ENCODE data around the gene NTM. TPM values are rescaled to one million over a fixed set of nuclear protein-coding genes. Genes with fewer than 3 reads are reported as not detected.

The NTM gene
- total RNA-seq, 1 experiment from 2014 or later, result not detected

- no peak overlapping the region for H3K4me3 ChIP-seq (replicated peaks in 1 of 2; ENCODE audit: low read depth in 1 of 2, low read length in 2 of 2)
- ChIA-PET RAD21 (ENCODE audit: low non-redundant PET in 1 of 2, low total read pairs in 2 of 2, uncharacterized antibody in 2 of 2, unreplicated experiment in 2 of 2) (no interaction called here), CTCF (no interaction called here), POLR2A (no interaction called here)
- no peaks in the 10 kb centered on the region for H3K79me2 ChIP-seq (ENCODE audit: insufficient read depth, low read length)
- TF ChIP-seq TCF7L2 (IDR thresholded peaks at IDR 0.05; ENCODE audit: borderline replicate concordance, extremely low read depth, insufficient read depth, insufficient read length) (no peak), SRF (IDR thresholded peaks at IDR 0.05; ENCODE audit: low read depth) (no peak), ZNF274 (IDR thresholded peaks at IDR 0.05; ENCODE audit: low read depth, low read length) (no peak), ELF1 (IDR thresholded peaks at IDR 0.05; ENCODE audit: borderline replicate concordance, low read depth) (no peak), JUND (IDR thresholded peaks at IDR 0.05) (no peak), SIN3A (IDR thresholded peaks at IDR 0.05; ENCODE audit: low read depth) (no peak), POLR2A (IDR thresholded peaks at IDR 0.05; ENCODE audit: borderline replicate concordance, extremely low read depth, insufficient read depth, insufficient read length) (no peak), CEBPB (IDR thresholded peaks at IDR 0.05; ENCODE audit: low read depth) (no peak), ZFX (IDR thresholded peaks at IDR 0.05) (no peak), SP1 (IDR thresholded peaks at IDR 0.05; ENCODE audit: low read depth) (no peak), ZBTB33 (IDR thresholded peaks at IDR 0.05; ENCODE audit: extremely low read depth, insufficient replicate concordance, low read length) (no peak), CTCF (IDR thresholded peaks at IDR 0.05 in 2 of 3, conservative IDR thresholded peaks at IDR 0.05 in 1 of 3; ENCODE audit: borderline replicate concordance in 1 of 3, insufficient read depth in 1 of 3, low read depth in 2 of 3, low read length in 2 of 3) (no peak), RAD21 (IDR thresholded peaks at IDR 0.05; ENCODE audit: low read depth) (no peak), EGR1 (IDR thresholded peaks at IDR 0.05; ENCODE audit: low read depth) (no peak), FOSL1 (IDR thresholded peaks at IDR 0.05; ENCODE audit: low read depth) (no peak)
- H3K4me1 ChIP-seq (ENCODE audit: control insufficient read depth in 1 of 2, insufficient read depth in 2 of 2, low read length in 2 of 2), result no peaks in the 10 kb centered on the region
- DNase-seq (ENCODE audit: low read depth, low spot score) (no peak), ATAC-seq (no peak)
- no peaks in the 10 kb centered on the region for H3K9me2 ChIP-seq (ENCODE audit: insufficient read depth)
- BruUV-seq (replicated peaks), result no TSS peak
- no peak overlapping the region for H3K9ac ChIP-seq (ENCODE audit: low read length)
- H2AFZ ChIP-seq (ENCODE audit: low read depth, low read length, poor library complexity, severe bottlenecking), result no peak overlapping the region
- H3K36me3 ChIP-seq (ENCODE audit: control insufficient read depth in 1 of 2, insufficient read depth in 2 of 2, low read length in 2 of 2), result no peaks in the 10 kb centered on the region
- no peak overlapping the region for H3K4me2 ChIP-seq (ENCODE audit: low read length)
- H3K9me3 ChIP-seq (ENCODE audit: control insufficient read depth in 1 of 2, insufficient read depth in 1 of 2, low read depth in 1 of 2, low read length in 2 of 2), result peaks cover 0 to 16% of the 10 kb centered on the region in 2 experiments; a peak in 2 of 4 replicates
- H4K20me1 ChIP-seq (ENCODE audit: insufficient read depth), result no peaks in the 10 kb centered on the region
- H3K27ac ChIP-seq (ENCODE audit: low read depth, low read length), result no peak overlapping the region
- H3K27me3 ChIP-seq (ENCODE audit: insufficient read depth, low read length), result no peaks in the 10 kb centered on the region
- intact Hi-C loops (cut with micrococcal nuclease), result no loop called here
These were observed 515.0 kb downstream of the NTM start for GRCh38 chr11:131885431-131885830.

All from HCT116 (cell line).